ENCODE measurements around the gene AASDHPPT.

- TF ChIP-seq CTCF (IDR thresholded peaks at IDR 0.05; ENCODE audit: low read depth, low read length, missing input control) (peak; percentile 13), SP1 (IDR thresholded peaks at IDR 0.05) (no peak), EGR1 (IDR thresholded peaks at IDR 0.05; ENCODE audit: low read depth in 2 of 2) (no peak), FOXA1 (IDR thresholded peaks at IDR 0.05) (no peak), MAX (IDR thresholded peaks at IDR 0.05) (no peak), REST (IDR thresholded peaks at IDR 0.05) (no peak), HNF4G (IDR thresholded peaks at IDR 0.05) (no peak), JUND (IDR thresholded peaks at IDR 0.05) (no peak), RXRA (IDR thresholded peaks at IDR 0.05) (no peak), TAF1 (conservative IDR thresholded peaks at IDR 0.05) (no peak), GABPA (IDR thresholded peaks at IDR 0.05 in 1 of 2, conservative IDR thresholded peaks at IDR 0.05 in 1 of 2) (no peak)
These were observed 56.1 kb downstream of the AASDHPPT start for GRCh38 chr11:106133529-106133928.
